Astrocyte (in vitro differentiated cells and primary cell): ENCODE results near the gene CDK14.

ENCODE experiments used
- EZH2 ChIP-seq: IDR thresholded peaks from 2 replicates; pipeline ENCODE4 v1.6.1; 2012; ENCODE audit warnings: mild to moderate bottlenecking, low read length, inconsistent platforms; ENCODE audit not compliant: insufficient read depth
- TF ChIP-seq, protein P1 (sequence below): IDR thresholded peaks from 2 replicates; pipeline ENCODE4 v1.5.1; 2011; ENCODE audit warnings: low read depth, mild to moderate bottlenecking, inconsistent platforms, low read length, moderate library complexity; ENCODE audit not compliant: insufficient read depth

DNA sequence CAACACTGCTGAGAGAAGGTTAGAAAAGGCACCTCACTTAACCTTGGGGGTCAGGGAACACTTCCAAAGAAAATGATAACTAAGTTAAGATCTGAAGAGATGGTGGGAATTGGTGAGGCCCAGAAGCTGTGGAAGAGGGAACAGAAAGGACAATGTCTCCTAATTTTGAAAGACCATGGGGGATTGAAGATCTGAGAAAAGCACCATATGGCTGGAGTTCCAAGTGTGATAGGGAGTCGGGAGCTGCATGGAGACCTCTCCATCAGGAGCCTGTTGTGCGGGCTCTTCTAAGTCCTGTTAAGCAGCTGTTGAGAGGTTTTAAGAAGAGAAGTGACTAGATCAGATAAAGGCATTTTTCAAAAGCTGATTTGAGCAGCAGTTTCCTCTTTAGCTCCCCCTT lies 254.3 kb downstream of the CDK14 start:
- TF ChIP-seq EZH2 = no peak
- TF ChIP-seq, protein P1, sequence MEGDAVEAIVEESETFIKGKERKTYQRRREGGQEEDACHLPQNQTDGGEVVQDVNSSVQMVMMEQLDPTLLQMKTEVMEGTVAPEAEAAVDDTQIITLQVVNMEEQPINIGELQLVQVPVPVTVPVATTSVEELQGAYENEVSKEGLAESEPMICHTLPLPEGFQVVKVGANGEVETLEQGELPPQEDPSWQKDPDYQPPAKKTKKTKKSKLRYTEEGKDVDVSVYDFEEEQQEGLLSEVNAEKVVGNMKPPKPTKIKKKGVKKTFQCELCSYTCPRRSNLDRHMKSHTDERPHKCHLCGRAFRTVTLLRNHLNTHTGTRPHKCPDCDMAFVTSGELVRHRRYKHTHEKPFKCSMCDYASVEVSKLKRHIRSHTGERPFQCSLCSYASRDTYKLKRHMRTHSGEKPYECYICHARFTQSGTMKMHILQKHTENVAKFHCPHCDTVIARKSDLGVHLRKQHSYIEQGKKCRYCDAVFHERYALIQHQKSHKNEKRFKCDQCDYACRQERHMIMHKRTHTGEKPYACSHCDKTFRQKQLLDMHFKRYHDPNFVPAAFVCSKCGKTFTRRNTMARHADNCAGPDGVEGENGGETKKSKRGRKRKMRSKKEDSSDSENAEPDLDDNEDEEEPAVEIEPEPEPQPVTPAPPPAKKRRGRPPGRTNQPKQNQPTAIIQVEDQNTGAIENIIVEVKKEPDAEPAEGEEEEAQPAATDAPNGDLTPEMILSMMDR = no peak
